Adrenal gland (tissue), 5 donors: ENCODE results near the gene IL1RAPL1.

Source experiments
- POLR2A ChIP-seq, 2 donors: fragments of 450-650 bp; IDR thresholded peaks; one replicate each; pipeline ENCODE4 v1.6.1; 2017; ENCODE audit warnings: antibody characterized with exemption in 2 of 2, mild to moderate bottlenecking in 2 of 2, moderate library complexity in 1 of 2
- TF ChIP-seq, protein P1 (sequence below), 6 experiments: fragments of 450-650 bp in 4 of 6; fragments of 200-600 bp in 2 of 6; sonication (generic) in 1 of 6; IDR thresholded peaks; 1 replicate in 5 of 6; 2 replicates in 1 of 6; pipeline versions ENCODE4 v1.5.1 to v1.8.0; 2016 to 2021; ENCODE audit warnings: antibody characterized with exemption in 6 of 6, mild to moderate bottlenecking in 2 of 6, moderate library complexity in 1 of 6
- donor health status: DM: no; HTN: no; CAD: no.

DNA sequence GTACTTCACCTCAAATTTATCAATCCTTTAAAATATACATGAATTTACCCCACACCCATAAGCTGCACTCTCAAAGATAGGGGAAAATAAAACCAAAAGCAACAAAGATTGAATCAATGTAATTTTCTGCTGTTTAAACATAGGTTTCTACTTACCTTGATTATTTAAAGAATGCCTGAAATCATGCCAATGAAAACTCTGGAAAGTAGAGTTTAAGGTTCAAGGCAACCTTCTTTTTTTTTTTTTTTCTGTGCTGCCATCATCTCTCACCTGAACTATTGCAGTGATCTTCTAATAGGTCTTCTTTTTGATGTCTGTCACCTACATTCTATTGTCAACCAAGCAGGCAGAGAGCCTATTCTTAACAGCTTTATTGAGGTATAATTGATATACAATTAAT, 682.1 kb downstream of the IL1RAPL1 start:
- TF ChIP-seq, protein P1, sequence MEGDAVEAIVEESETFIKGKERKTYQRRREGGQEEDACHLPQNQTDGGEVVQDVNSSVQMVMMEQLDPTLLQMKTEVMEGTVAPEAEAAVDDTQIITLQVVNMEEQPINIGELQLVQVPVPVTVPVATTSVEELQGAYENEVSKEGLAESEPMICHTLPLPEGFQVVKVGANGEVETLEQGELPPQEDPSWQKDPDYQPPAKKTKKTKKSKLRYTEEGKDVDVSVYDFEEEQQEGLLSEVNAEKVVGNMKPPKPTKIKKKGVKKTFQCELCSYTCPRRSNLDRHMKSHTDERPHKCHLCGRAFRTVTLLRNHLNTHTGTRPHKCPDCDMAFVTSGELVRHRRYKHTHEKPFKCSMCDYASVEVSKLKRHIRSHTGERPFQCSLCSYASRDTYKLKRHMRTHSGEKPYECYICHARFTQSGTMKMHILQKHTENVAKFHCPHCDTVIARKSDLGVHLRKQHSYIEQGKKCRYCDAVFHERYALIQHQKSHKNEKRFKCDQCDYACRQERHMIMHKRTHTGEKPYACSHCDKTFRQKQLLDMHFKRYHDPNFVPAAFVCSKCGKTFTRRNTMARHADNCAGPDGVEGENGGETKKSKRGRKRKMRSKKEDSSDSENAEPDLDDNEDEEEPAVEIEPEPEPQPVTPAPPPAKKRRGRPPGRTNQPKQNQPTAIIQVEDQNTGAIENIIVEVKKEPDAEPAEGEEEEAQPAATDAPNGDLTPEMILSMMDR (IDR thresholded peaks at IDR 0.05) = no peak
- TF ChIP-seq POLR2A (IDR thresholded peaks at IDR 0.05) = no peak
